Suprapubic skin (tissue), 4 donors: ENCODE data around the gene IQSEC2.

Experiments used
- EP300 ChIP-seq: sonication (generic); formaldehyde crosslinking; IDR thresholded peaks from one replicate; pipeline ENCODE4 v1.6.1; 2017; ENCODE audit warnings: antibody characterized with exemption
- POLR2A ChIP-seq, 2 donors: fragments of 450-650 bp; IDR thresholded peaks; one replicate each; pipeline ENCODE4 v1.6.1; 2017; ENCODE audit warnings: antibody characterized with exemption in 2 of 2, mild to moderate bottlenecking in 2 of 2, moderate library complexity in 2 of 2
- POLR2AphosphoS5 ChIP-seq, 3 donors: sonication (generic); formaldehyde crosslinking; IDR thresholded peaks; one replicate each; pipeline ENCODE4 v1.6.1; 2017; ENCODE audit warnings: antibody characterized with exemption in 3 of 3
- TF ChIP-seq, protein P1 (sequence below), 2 donors: fragments of 200-600 bp in 1 of 2; fragments of 450-650 bp in 1 of 2; sonication (generic) in 1 of 2; IDR thresholded peaks; one replicate each; pipeline ENCODE4 v1.5.1; 2016 to 2019; ENCODE audit warnings: antibody characterized with exemption in 2 of 2, mild to moderate bottlenecking in 1 of 2, moderate library complexity in 1 of 2

DNA sequence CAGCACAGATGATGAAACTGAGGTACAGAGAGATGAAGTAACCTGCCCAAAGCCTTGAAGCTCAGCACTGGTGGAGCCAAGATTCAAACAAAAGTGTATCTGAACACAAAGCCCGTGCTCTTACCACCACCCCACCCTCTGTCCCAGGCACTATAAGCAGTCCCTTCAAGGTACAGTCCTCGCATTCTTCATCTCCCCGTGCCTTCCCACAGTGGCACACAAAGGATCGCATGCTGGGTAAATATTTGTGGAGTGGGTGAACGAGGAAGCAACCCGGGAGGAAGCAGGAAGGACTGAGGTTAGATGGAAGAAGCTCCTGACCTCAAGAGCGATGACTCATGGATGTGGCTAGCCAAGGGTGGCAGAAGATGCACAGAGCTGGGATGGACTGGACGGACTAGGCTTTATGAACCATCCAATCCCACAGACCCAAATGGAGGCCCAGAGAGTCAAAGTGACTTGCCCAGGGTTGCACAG is 18.4 kb downstream of the IQSEC2 start:
- TF ChIP-seq POLR2A (IDR thresholded peaks at IDR 0.05) (no peak), EP300 (no peak), POLR2AphosphoS5 (IDR thresholded peaks at IDR 0.05) (no peak)
- TF ChIP-seq, protein P1, sequence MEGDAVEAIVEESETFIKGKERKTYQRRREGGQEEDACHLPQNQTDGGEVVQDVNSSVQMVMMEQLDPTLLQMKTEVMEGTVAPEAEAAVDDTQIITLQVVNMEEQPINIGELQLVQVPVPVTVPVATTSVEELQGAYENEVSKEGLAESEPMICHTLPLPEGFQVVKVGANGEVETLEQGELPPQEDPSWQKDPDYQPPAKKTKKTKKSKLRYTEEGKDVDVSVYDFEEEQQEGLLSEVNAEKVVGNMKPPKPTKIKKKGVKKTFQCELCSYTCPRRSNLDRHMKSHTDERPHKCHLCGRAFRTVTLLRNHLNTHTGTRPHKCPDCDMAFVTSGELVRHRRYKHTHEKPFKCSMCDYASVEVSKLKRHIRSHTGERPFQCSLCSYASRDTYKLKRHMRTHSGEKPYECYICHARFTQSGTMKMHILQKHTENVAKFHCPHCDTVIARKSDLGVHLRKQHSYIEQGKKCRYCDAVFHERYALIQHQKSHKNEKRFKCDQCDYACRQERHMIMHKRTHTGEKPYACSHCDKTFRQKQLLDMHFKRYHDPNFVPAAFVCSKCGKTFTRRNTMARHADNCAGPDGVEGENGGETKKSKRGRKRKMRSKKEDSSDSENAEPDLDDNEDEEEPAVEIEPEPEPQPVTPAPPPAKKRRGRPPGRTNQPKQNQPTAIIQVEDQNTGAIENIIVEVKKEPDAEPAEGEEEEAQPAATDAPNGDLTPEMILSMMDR (IDR thresholded peaks at IDR 0.05): no peak
